MCF 10A (cell line): Measurements from ENCODE around the gene CRACDL. TPM values are rescaled to one million over a fixed set of nuclear protein-coding genes. Genes with fewer than 3 reads are reported as not detected.

ENCODE experiments used
- BruUV-seq: library from RNA; stranded (reverse); fragments of 400-500 nt; replicated peaks from 2 replicates; lab custom pipeline; 2021; lab: Mats Ljungman, UMichigan
- CTCF ChIA-PET: fragments of 300-600 bp; sonication (Branson Sonifier 250); formaldehyde crosslinking; extraction: SDS; loops from one replicate; lab custom pipeline; 2021; ENCODE audit warnings: antibody characterized with exemption, inconsistent platforms; lab: Yijun Ruan, JAX
- POLR2A ChIA-PET: fragments of 300-600, 350-650 bp; sonication (Branson Sonifier 250); formaldehyde crosslinking; extraction: SDS; loops from one replicate; lab custom pipeline; 2020; ENCODE audit warnings: antibody characterized with exemption, inconsistent platforms; lab: Yijun Ruan, JAX
- DNase-seq: peaks from one replicate; pipeline ENCODE4 v3.0.0-alpha.2; 2018; ENCODE audit not compliant: unreplicated experiment
- H3K27ac Mint-ChIP-seq: one replicate; pipeline ENCODE4 v1.8.0; 2022; ENCODE audit warnings: mild to moderate bottlenecking, low read depth, mixed read lengths; ENCODE audit not compliant: unreplicated experiment
- H3K27me3 Mint-ChIP-seq: one replicate; pipeline ENCODE4 v1.8.0; 2022; ENCODE audit warnings: mixed read lengths; ENCODE audit not compliant: insufficient read depth, unreplicated experiment
- H3K36me3 Mint-ChIP-seq: one replicate; pipeline ENCODE4 v1.8.0; 2022; ENCODE audit warnings: mild to moderate bottlenecking, moderate library complexity, mixed read lengths; ENCODE audit not compliant: insufficient read depth, unreplicated experiment
- H3K4me1 Mint-ChIP-seq: one replicate; pipeline ENCODE4 v1.8.0; 2022; ENCODE audit warnings: mixed read lengths; ENCODE audit not compliant: insufficient read depth, unreplicated experiment
- H3K4me3 Mint-ChIP-seq: one replicate; pipeline ENCODE4 v1.8.0; 2022; ENCODE audit warnings: mild to moderate bottlenecking, moderate library complexity, mixed read lengths; ENCODE audit not compliant: unreplicated experiment
- H3K9me3 Mint-ChIP-seq: one replicate; pipeline ENCODE4 v1.8.0; 2022; ENCODE audit warnings: mixed read lengths; ENCODE audit not compliant: unreplicated experiment
- CTCF ChIP-seq: fragments of 200-600 bp; IDR thresholded peaks from one replicate; pipeline ENCODE4 v1.8.0; 2022; ENCODE audit warnings: antibody characterized with exemption, mild to moderate bottlenecking; ENCODE audit not compliant: unreplicated experiment
- intact Hi-C: fragments of 100-400 bp; cut with micrococcal nuclease; formaldehyde crosslinking; loops from 2 replicates; pipeline ENCODE4 v1.14.1; 2022
- total RNA-seq: library from RNA; stranded (reverse); gene quantifications from 2 replicates; pipeline ENCODE4 v1.2.3, GENCODE V29; 2022

CRACDL gene
- total RNA-seq, 1 experiment from 2014 or later, result 12.9 TPM

- CTCF ChIA-PET, result no interaction called here
- POLR2A ChIA-PET, result no interaction called here
- Mint-ChIP-seq H3K36me3 (no peaks in the 10 kb centered on the region), H3K4me1 (no peaks in the 10 kb centered on the region), H3K27ac (no peak overlapping the region), H3K4me3 (no peak overlapping the region), H3K27me3 (no peaks in the 10 kb centered on the region), H3K9me3 (peaks cover 9% of the 10 kb centered on the region)
- intact Hi-C loops, result no loop called here
- DNase-seq, result no peak
- TF ChIP-seq CTCF, result no peak
- no TSS peak for BruUV-seq
Measured at GRCh38 chr2:98782570-98782969, 153.5 kb downstream of the CRACDL start.

- Mint-ChIP-seq H3K36me3 (no peaks in the 10 kb centered on the region), H3K4me1 (no peaks in the 10 kb centered on the region), H3K4me3 (no peak overlapping the region), H3K27me3 (no peaks in the 10 kb centered on the region), H3K27ac (no peak overlapping the region), H3K9me3 (peaks cover 9% of the 10 kb centered on the region)
- BruUV-seq, result no TSS peak
- intact Hi-C loops, result no loop called here
- TF ChIP-seq CTCF, result no peak
- DNase-seq, result no peak
- POLR2A ChIA-PET, result no interaction called here
- CTCF ChIA-PET, result interaction anchor here (0.6 to 0.9 kb wide), 3 partner anchors 14 to 259 kb away, joined by 3 to 6 read pairs (median 3); no protein-coding TSS in a partner anchor
Measured at GRCh38 chr2:98781822-98782221, 154.2 kb downstream of the CRACDL start.

- Mint-ChIP-seq H3K4me1 (no peaks in the 10 kb centered on the region), H3K9me3 (peaks cover 9% of the 10 kb centered on the region), H3K36me3 (no peaks in the 10 kb centered on the region), H3K4me3 (no peak overlapping the region), H3K27me3 (no peaks in the 10 kb centered on the region), H3K27ac (no peak overlapping the region)
- TF ChIP-seq CTCF, result no peak
- ChIA-PET POLR2A (interaction anchor here (1.5 kb wide), 1 partner anchor 27 kb away, joined by 6 read pairs; no protein-coding TSS in a partner anchor), CTCF (no interaction called here)
- BruUV-seq, result no TSS peak
- DNase-seq, result no peak
- intact Hi-C loops, result no loop called here
Measured at GRCh38 chr2:98778741-98779483, 157.1 kb downstream of the CRACDL start.

- Mint-ChIP-seq H3K9me3 (peaks cover 9% of the 10 kb centered on the region), H3K36me3 (no peaks in the 10 kb centered on the region), H3K27me3 (peaks cover 3% of the 10 kb centered on the region), H3K4me3 (no peak overlapping the region), H3K27ac (no peak overlapping the region), H3K4me1 (no peaks in the 10 kb centered on the region)
- ChIA-PET CTCF (no interaction called here), POLR2A (interaction anchor here (1.5 kb wide), 1 partner anchor 27 kb away, joined by 6 read pairs; no protein-coding TSS in a partner anchor)
- no peak for DNase-seq
- intact Hi-C loops, result no loop called here
- no peak for TF ChIP-seq CTCF
- BruUV-seq, result no TSS peak
Measured at GRCh38 chr2:98778151-98778550, 157.9 kb downstream of the CRACDL start.
